T-cell (primary cell): Measurements from ENCODE around the gene ZNF582. TPM values are rescaled to one million over a fixed set of nuclear protein-coding genes. Genes with fewer than 3 reads are reported as not detected.

Experiments used
- ATAC-seq, 4 experiments: fragments of 200-7000 bp in 3 of 4; fragments of 150-1000 bp in 1 of 4; cut with Tn5 transposase; replicated peaks in 1 of 4; 1 replicate in 3 of 4; 2 replicates in 1 of 4; pipeline ENCODE4 v1.10.0; 2021; ENCODE audit warnings: moderate library complexity in 3 of 4, mild to moderate bottlenecking in 2 of 4, moderate number of reproducible peaks in 1 of 4
- CTCF ChIA-PET, 2 donors: fragments of 300-600 bp; sonication (Branson Sonifier 250); formaldehyde crosslinking; loops; one replicate each; lab custom pipeline; 2022; ENCODE audit warnings: antibody characterized with exemption in 2 of 2; lab: Charles Lee
- POLR2A ChIA-PET, 2 donors: fragments of 300-600 bp; sonication (Branson Sonifier 250); formaldehyde crosslinking; loops; one replicate each; lab custom pipeline; 2022; ENCODE audit warnings: antibody characterized with exemption in 2 of 2; lab: Charles Lee
- DNase-seq, 35 experiments: peaks; one replicate each; pipeline versions ENCODE4 v3.0.0 to v3.0.0-alpha.2; 2013 to 2023
- H3K27ac ChIP-seq: one replicate; pipeline ENCODE4 v1.5.1; 2013; ENCODE audit warnings: low read length
- H3K27me3 ChIP-seq, 2 experiments: replicated peaks in 1 of 2; 1 replicate in 1 of 2; 2 replicates in 1 of 2; pipeline versions ENCODE4 v1.6.1 to v1.7.0; 2013; ENCODE audit warnings: low read length in 1 of 2, mixed read lengths in 1 of 2; ENCODE audit not compliant: control insufficient read depth in 2 of 2, insufficient read depth in 2 of 2; ENCODE audit errors: extremely low read depth in 1 of 2
- H3K36me3 ChIP-seq, 2 donors: 1 replicate in 1 of 2; 2 replicates in 1 of 2; pipeline versions ENCODE4 v1.6.1 to v1.7.0; 2013; ENCODE audit warnings: low read length in 1 of 2; ENCODE audit not compliant: control insufficient read depth in 2 of 2, insufficient read depth in 1 of 2; ENCODE audit errors: extremely low read depth in 1 of 2
- H3K4me1 ChIP-seq, 2 experiments: 1 replicate in 1 of 2; 2 replicates in 1 of 2; pipeline versions ENCODE4 v1.6.1 to v1.7.0; 2013; ENCODE audit warnings: low read length in 2 of 2, mixed read lengths in 1 of 2; ENCODE audit not compliant: insufficient read depth in 2 of 2, control insufficient read depth in 1 of 2; ENCODE audit errors: extremely low read depth in 1 of 2
- H3K4me3 ChIP-seq, 2 donors: 1 replicate in 1 of 2; 2 replicates in 1 of 2; pipeline versions ENCODE4 v1.5.1 to v1.7.0; 2013; ENCODE audit warnings: mild to moderate bottlenecking in 2 of 2, low read length in 1 of 2, moderate library complexity in 1 of 2; ENCODE audit not compliant: control insufficient read depth in 1 of 2; ENCODE audit errors: extremely low read depth in 1 of 2
- H3K9me3 ChIP-seq: 2 replicates; pipeline ENCODE4 v1.7.0; 2013
- H3K27ac Mint-ChIP-seq, 2 donors: one replicate each; pipeline ENCODE4 v1.8.0; 2020 to 2021; ENCODE audit warnings: mild to moderate bottlenecking in 2 of 2, mixed read lengths in 2 of 2
- H3K27me3 Mint-ChIP-seq, 2 donors: one replicate each; pipeline ENCODE4 v1.8.0; 2021 to 2022; ENCODE audit warnings: mixed read lengths in 2 of 2
- H3K36me3 Mint-ChIP-seq: one replicate; pipeline ENCODE4 v1.8.0; 2021; ENCODE audit warnings: mixed read lengths
- H3K4me1 Mint-ChIP-seq, 3 donors: one replicate each; pipeline ENCODE4 v1.8.0; 2020 to 2022; ENCODE audit warnings: mixed read lengths in 3 of 3, mild to moderate bottlenecking in 1 of 3
- H3K4me3 Mint-ChIP-seq, 3 donors: one replicate each; pipeline ENCODE4 v1.8.0; 2020 to 2022; ENCODE audit warnings: mild to moderate bottlenecking in 3 of 3, mixed read lengths in 3 of 3, moderate library complexity in 3 of 3
- H3K9me3 Mint-ChIP-seq, 3 donors: one replicate each; pipeline ENCODE4 v1.8.0; 2020 to 2022; ENCODE audit warnings: mixed read lengths in 3 of 3
- WGBS: methylation state at CpG from one replicate; pipeline ENCODE4 v1.1.5; 2013; ENCODE audit warnings: missing lambda C conversion rate; ENCODE audit not compliant: insufficient coverage; 5-methylcytosine and 5-hydroxymethylcytosine counted together
- total RNA-seq, 35 experiments: library from RNA in 6 of 35; stranded (reverse) in 6 of 35; fragments of 120-200 nt in 1 of 35; gene quantifications; one replicate each; pipeline versions ENCODE4 v1.2.1 to v1.2.4 and lab custom pipeline; 2013 to 2026

ZNF582 gene
- total RNA-seq, 5 donors from 2014 or later (not counting 1 experiment from before 2014, with no cell fraction given), result 1.6 to 7.9 (median 6.0) TPM

GRCh38 chr19:56403764-56404704 lies 10.7 kb upstream of the ZNF582 start, which contains the start of gene ZNF583:
Gene ZNF583, plus strand, starts transcription at chr19:56404332. Its CDS starts 2,783 bp downstream, at chr19:56407115.
- peak within 1 kb of the TSS; percentile 97 for H3K27ac Mint-ChIP-seq
- H3K4me3 Mint-ChIP-seq, result peak within 1 kb of the TSS; percentile 79 to 96 (median 88)
- peaks cover 30 to 58% (median 55%) of the 10 kb centered on the region in 3 donors for H3K9me3 Mint-ChIP-seq
- peak within 1 kb of the TSS; percentile 98 for H3K27ac ChIP-seq
- DNase-seq, result peak; percentile 78 to 93 (median 86)
- peaks cover 9 to 23% of the 10 kb centered on the region in 2 donors for H3K36me3 ChIP-seq
- POLR2A ChIA-PET, result no interaction called here
- H3K4me3 ChIP-seq, result peak within 1 kb of the TSS; percentile 92 to 95
- H3K9me3 ChIP-seq, result peaks cover 17% of the 10 kb centered on the region
- ATAC-seq, result peak; percentile 89 to 93 (median 92)
- peaks cover 15 to 19% of the 10 kb centered on the region in 2 experiments for H3K4me1 ChIP-seq
- no peaks in the 10 kb centered on the region for H3K27me3 Mint-ChIP-seq
- 1% methylated on average over 69 of the region's 70 CpGs for WGBS
- H3K36me3 Mint-ChIP-seq, result peaks cover 70% of the 10 kb centered on the region
- H3K27me3 ChIP-seq, result no peaks in the 10 kb centered on the region
- CTCF ChIA-PET, result interaction anchor here (0.5 to 0.6 kb wide), 3 partner anchors 10 to 1956 kb away, joined by 3 to 5 read pairs (median 4); no protein-coding TSS in a partner anchor
- H3K4me1 Mint-ChIP-seq, result peaks cover 28 to 35% (median 33%) of the 10 kb centered on the region in 3 donors

- H3K27ac Mint-ChIP-seq, result peak overlapping the region; percentile 97
- H3K36me3 ChIP-seq, result peaks cover 9 to 20% of the 10 kb centered on the region in 2 donors
- CTCF ChIA-PET, result interaction anchor here (0.6 kb wide), 2 partner anchors 89 to 1957 kb away, joined by 4 read pairs; partner anchors contain the start of gene ZSCAN5A (in 1 of the 2)
- peaks cover 11% of the 10 kb centered on the region for H3K9me3 ChIP-seq
- H3K4me1 ChIP-seq, result peaks cover 15 to 19% of the 10 kb centered on the region in 2 experiments
- POLR2A ChIA-PET, result no interaction called here
- H3K36me3 Mint-ChIP-seq, result peaks cover 70% of the 10 kb centered on the region
- H3K27me3 Mint-ChIP-seq, result no peaks in the 10 kb centered on the region
- peak overlapping the region; percentile 92 to 95 for H3K4me3 ChIP-seq
- H3K9me3 Mint-ChIP-seq, result peaks cover 23 to 57% (median 54%) of the 10 kb centered on the region in 3 donors
- DNase-seq (peak in 2 of 35 experiments; percentile 6 to 21), ATAC-seq (no peak)
- peak overlapping the region; percentile 79 to 96 (median 88) for H3K4me3 Mint-ChIP-seq
- WGBS, result 66% methylated on average over 5 of the region's 9 CpGs
- no peaks in the 10 kb centered on the region for H3K27me3 ChIP-seq
- peak overlapping the region; percentile 98 for H3K27ac ChIP-seq
- H3K4me1 Mint-ChIP-seq, result peaks cover 28 to 35% (median 33%) of the 10 kb centered on the region in 3 donors
Observed at GRCh38 chr19:56403261-56403660, 9.9 kb upstream of the ZNF582 start.

- peaks cover 0 to 13% of the 10 kb centered on the region in 2 donors for H3K36me3 ChIP-seq
- no peak overlapping the region for H3K4me3 ChIP-seq
- H3K27me3 ChIP-seq, result no peaks in the 10 kb centered on the region
- Mint-ChIP-seq H3K27me3 (no peaks in the 10 kb centered on the region), H3K36me3 (peaks cover 68% of the 10 kb centered on the region), H3K4me1 (peaks cover 25 to 30% (median 29%) of the 10 kb centered on the region in 3 donors), H3K9me3 (peaks cover 22 to 63% (median 51%) of the 10 kb centered on the region in 3 donors), H3K4me3 (no peak overlapping the region), H3K27ac (no peak overlapping the region)
- DNase-seq (no peak), ATAC-seq (no peak)
- H3K9me3 ChIP-seq, result peaks cover 2% of the 10 kb centered on the region
- H3K27ac ChIP-seq, result no peak overlapping the region
- ChIA-PET POLR2A (interaction anchor here in 1 of 2 donors (0.7 kb wide), 1 partner anchor 52 kb away, joined by 5 read pairs; no protein-coding TSS in a partner anchor), CTCF (no interaction called here)
- H3K4me1 ChIP-seq, result peaks cover 13 to 19% of the 10 kb centered on the region in 2 experiments
- 94% methylated on average over 2 of the region's 4 CpGs for WGBS
Observed at GRCh38 chr19:56400485-56400884, 7.2 kb upstream of the ZNF582 start.

- no peak overlapping the region for H3K27ac Mint-ChIP-seq
- Histone ChIP-seq H3K9me3 (peaks cover 2% of the 10 kb centered on the region), H3K36me3 (peaks cover 0 to 13% of the 10 kb centered on the region in 2 donors), H3K27ac (no peak overlapping the region), H3K4me3 (no peak overlapping the region), H3K27me3 (no peaks in the 10 kb centered on the region), H3K4me1 (peaks cover 3 to 11% of the 10 kb centered on the region in 2 experiments)
- no peaks in the 10 kb centered on the region for H3K27me3 Mint-ChIP-seq
- H3K9me3 Mint-ChIP-seq, result peaks cover 15 to 68% (median 58%) of the 10 kb centered on the region in 3 donors
- DNase-seq (no peak), ATAC-seq (no peak)
- POLR2A ChIA-PET, result no interaction called here
- H3K4me1 Mint-ChIP-seq, result peaks cover 11 to 22% (median 20%) of the 10 kb centered on the region in 3 donors
- CTCF ChIA-PET, result no interaction called here
- no peak overlapping the region for H3K4me3 Mint-ChIP-seq
- 99% methylated on average over 5 of the region's 5 CpGs for WGBS
- H3K36me3 Mint-ChIP-seq, result peaks cover 67% of the 10 kb centered on the region
Observed at GRCh38 chr19:56398809-56399208, 5.5 kb upstream of the ZNF582 start.

- no peaks in the 10 kb centered on the region for H3K4me1 ChIP-seq
- Mint-ChIP-seq H3K27ac (no peak overlapping the region), H3K4me3 (no peak overlapping the region), H3K36me3 (peaks cover 77% of the 10 kb centered on the region), H3K27me3 (no peaks in the 10 kb centered on the region), H3K4me1 (no peaks in the 10 kb centered on the region), H3K9me3 (peaks cover 22 to 66% (median 55%) of the 10 kb centered on the region in 3 donors)
- ChIA-PET CTCF (no interaction called here), POLR2A (no interaction called here)
- H3K36me3 ChIP-seq, result peaks cover 7 to 12% of the 10 kb centered on the region in 2 donors
- DNase-seq, result no peak
- WGBS, result no CpG with 5 or more reads among the region's 8 CpGs
- H3K27me3 ChIP-seq, result no peaks in the 10 kb centered on the region
- peaks cover 24% of the 10 kb centered on the region for H3K9me3 ChIP-seq
- no peak for ATAC-seq
- H3K27ac ChIP-seq, result no peak overlapping the region
- H3K4me3 ChIP-seq, result no peak overlapping the region
Observed at GRCh38 chr19:56383826-56384605, 9.3 kb downstream of the ZNF582 start.
